ENCODE results near the gene SCN5A.

GRCh38 chr3:38698061-38698460 is 48.6 kb upstream of the SCN5A start:
- TF ChIP-seq PKNOX1 (IDR thresholded peaks at IDR 0.05) (no peak), SUZ12 (IDR thresholded peaks at IDR 0.05) (no peak)

All from HEK293T (cell line).